Kidney epithelial cell (primary cell): ENCODE data around the gene CCBE1. TPM values are rescaled to one million over a fixed set of nuclear protein-coding genes. Genes with fewer than 3 reads are reported as not detected.

Experiments used
- DNase-seq: peaks from one replicate; pipeline ENCODE4 v3.0.0-alpha.2; 2010; ENCODE audit warnings: low read depth
- H3K27me3 ChIP-seq: 2 replicates; pipeline ENCODE4 v1.6.0; 2011; ENCODE audit warnings: low read length; ENCODE audit not compliant: control insufficient read depth, insufficient read depth
- H3K36me3 ChIP-seq: 2 replicates; pipeline ENCODE4 v1.5.1; 2011; ENCODE audit warnings: low read length; ENCODE audit not compliant: control insufficient read depth, insufficient read depth
- H3K4me3 ChIP-seq: 2 replicates; pipeline ENCODE4 v1.5.1; 2011; ENCODE audit warnings: low read depth, mild to moderate bottlenecking, control low read depth, low read length
- CTCF ChIP-seq: IDR thresholded peaks from 2 replicates; pipeline ENCODE4 v1.5.1; 2011; ENCODE audit warnings: mild to moderate bottlenecking, moderate library complexity, low read length, control low read depth, inconsistent platforms; ENCODE audit not compliant: insufficient read depth, poor library complexity, severe bottlenecking
- total RNA-seq: library from RNA; depleted of rRNA; stranded (reverse); fragments of >200 nt; gene quantifications from 2 replicates; pipeline ENCODE4 v1.2.3, GENCODE V29; 2015

CCBE1 gene
- total RNA-seq, 1 donor from 2014 or later: 1.2 TPM

- Histone ChIP-seq H3K4me3 (no peak overlapping the region), H3K27me3 (no peaks in the 10 kb centered on the region), H3K36me3 (no peaks in the 10 kb centered on the region)
- no peak for TF ChIP-seq CTCF
- DNase-seq: no peak
These were observed 32.6 kb upstream of the CCBE1 start for GRCh38 chr18:59729781-59730180.

- Histone ChIP-seq H3K36me3 (no peaks in the 10 kb centered on the region), H3K4me3 (no peak overlapping the region), H3K27me3 (no peaks in the 10 kb centered on the region)
- no peak for DNase-seq
- TF ChIP-seq CTCF: no peak
These were observed 31.6 kb upstream of the CCBE1 start for GRCh38 chr18:59728816-59729215.

GRCh38 chr18:59725142-59725541 is 27.9 kb upstream of the CCBE1 start:
- TF ChIP-seq CTCF: no peak
- Histone ChIP-seq H3K4me3 (no peak overlapping the region), H3K27me3 (no peaks in the 10 kb centered on the region), H3K36me3 (no peaks in the 10 kb centered on the region)
- DNase-seq: no peak

DNA sequence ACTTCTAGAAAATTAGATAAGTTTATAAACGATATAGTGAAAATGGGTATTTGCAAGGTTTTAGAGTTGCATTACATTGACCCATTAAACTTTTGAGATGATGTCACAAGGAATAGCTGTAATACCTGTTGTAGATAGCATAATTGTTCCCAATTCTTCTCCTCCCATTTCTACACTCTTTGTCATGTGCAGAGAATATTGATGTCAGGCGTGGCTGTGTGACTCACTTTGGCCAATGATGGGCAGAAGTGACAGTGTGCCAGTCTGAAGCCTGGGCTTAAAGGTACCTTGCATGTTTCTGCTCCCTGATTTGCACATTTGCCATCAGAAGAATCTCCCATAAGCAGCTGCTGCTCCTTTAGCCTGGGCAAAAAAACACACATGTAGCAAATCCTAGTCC is 26.9 kb upstream of the CCBE1 start:
- TF ChIP-seq CTCF: no peak
- Histone ChIP-seq H3K36me3 (no peaks in the 10 kb centered on the region), H3K4me3 (no peak overlapping the region), H3K27me3 (no peaks in the 10 kb centered on the region)
- DNase-seq: no peak

GRCh38 chr18:59721931-59722330 is 24.7 kb upstream of the CCBE1 start:
- no peak for TF ChIP-seq CTCF
- Histone ChIP-seq H3K36me3 (no peaks in the 10 kb centered on the region), H3K27me3 (no peaks in the 10 kb centered on the region), H3K4me3 (no peak overlapping the region)
- no peak for DNase-seq

DNA sequence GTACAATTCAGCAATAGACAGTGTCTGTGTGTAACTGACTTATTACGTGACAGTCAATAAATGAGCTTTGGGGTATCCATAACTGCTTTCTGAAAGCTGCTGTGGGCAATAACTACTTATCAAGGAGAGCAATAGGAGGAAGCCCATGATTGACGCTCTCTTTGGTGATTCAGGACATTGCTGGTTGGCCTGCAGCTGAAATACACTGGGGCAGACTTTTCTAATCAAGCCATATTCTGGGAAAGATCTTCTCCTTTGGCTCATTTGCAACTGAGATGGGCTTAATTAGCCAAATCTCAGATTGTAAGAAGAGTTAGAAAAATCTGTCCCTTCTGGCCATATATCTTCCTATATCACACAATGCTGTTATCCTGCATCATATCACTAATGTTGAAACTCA is 24.0 kb upstream of the CCBE1 start:
- Histone ChIP-seq H3K4me3 (no peak overlapping the region), H3K27me3 (no peaks in the 10 kb centered on the region), H3K36me3 (no peaks in the 10 kb centered on the region)
- DNase-seq: no peak
- TF ChIP-seq CTCF: no peak
